Colonic mucosa (tissue), 4 donors: ENCODE data around the gene PCDHGA5. TPM values are rescaled to one million over a fixed set of nuclear protein-coding genes. Genes with fewer than 3 reads are reported as not detected.
"Not testable (repeated sequence)": the region's sequence is repeated elsewhere in the genome, so short reads cannot be mapped to it uniquely, and the experiment has no call there.

Source experiments
- DNase-seq: peaks from one replicate; pipeline ENCODE4 v3.0.0-alpha.2; 2020
- H3K27ac ChIP-seq: fragments of 200-600 bp; one replicate; pipeline ENCODE4 v1.8.0; 2021
- H3K27me3 ChIP-seq: fragments of 200-600 bp; one replicate; pipeline ENCODE4 v1.8.0; 2021
- H3K36me3 ChIP-seq: fragments of 200-600 bp; one replicate; pipeline ENCODE4 v1.8.0; 2021
- H3K4me1 ChIP-seq: fragments of 200-600 bp; one replicate; pipeline ENCODE4 v1.8.0; 2021; ENCODE audit warnings: mild to moderate bottlenecking
- H3K4me3 ChIP-seq: fragments of 200-600 bp; one replicate; pipeline ENCODE4 v1.8.0; 2021
- H3K9ac ChIP-seq, 2 donors: one replicate each; pipeline ENCODE4 v1.7.0; 2013; ENCODE audit warnings: control low read depth in 2 of 2, low read depth in 2 of 2, low read length in 2 of 2
- H3K9me3 ChIP-seq: fragments of 200-600 bp; one replicate; pipeline ENCODE4 v1.8.0; 2021
- CTCF ChIP-seq: fragments of 200-600 bp; IDR thresholded peaks from one replicate; pipeline ENCODE4 v1.8.0; 2022; ENCODE audit warnings: antibody characterized with exemption, mild to moderate bottlenecking
- intact Hi-C: fragments of 100-400 bp; cut with DNase I; formaldehyde crosslinking; loops from one replicate; pipeline ENCODE4 v1.14.1; 2022
- total RNA-seq, 2 donors: library from RNA; stranded (reverse); fragmentation: NEBNext Ultra II Directional in 1 of 2; extraction: Animal tissue kit (Norgen Biotek cat#: 25700) in 1 of 2; gene quantifications; one replicate each; pipeline ENCODE4 v1.2.1, GENCODE V29; 2021
- donor health status: healthy.
- donor health status: DM: no; HTN: no; CAD: no.
- donor health status: DM: no; HTN: no; CAD: no.

Gene PCDHGA5
- total RNA-seq, 2 donors from 2014 or later, result 0.52 to 1.1 TPM

- intact Hi-C loops, result no loop called here
- Histone ChIP-seq H3K36me3 (no peaks in the 10 kb centered on the region), H3K4me3 (no peak overlapping the region), H3K27ac (no peak overlapping the region), H3K27me3 (no peaks in the 10 kb centered on the region), H3K9ac (no peak overlapping the region), H3K4me1 (no peaks in the 10 kb centered on the region), H3K9me3 (no peaks in the 10 kb centered on the region)
- DNase-seq, result no peak
- no peak for TF ChIP-seq CTCF
These were observed 18.6 kb upstream of the PCDHGA5 start for GRCh38 chr5:141345327-141345726.

DNA sequence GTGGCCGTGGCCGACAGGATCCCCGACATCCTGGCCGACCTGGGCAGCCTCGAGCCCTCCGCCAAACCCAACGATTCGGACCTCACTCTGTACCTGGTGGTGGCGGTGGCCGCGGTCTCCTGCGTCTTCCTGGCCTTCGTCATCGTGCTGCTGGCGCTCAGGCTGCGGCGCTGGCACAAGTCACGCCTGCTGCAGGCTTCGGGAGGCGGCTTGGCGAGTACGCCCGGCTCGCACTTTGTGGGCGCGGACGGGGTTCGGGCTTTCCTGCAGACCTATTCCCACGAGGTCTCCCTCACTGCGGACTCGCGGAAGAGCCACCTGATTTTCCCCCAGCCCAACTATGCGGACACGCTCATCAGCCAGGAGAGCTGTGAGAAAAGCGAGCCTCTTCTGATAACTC lies 17.9 kb upstream of the PCDHGA5 start:
- DNase-seq, H3K9ac ChIP-seq, H3K27ac ChIP-seq, H3K36me3 ChIP-seq, H3K4me1 ChIP-seq, intact Hi-C loops, H3K27me3 ChIP-seq, H3K4me3 ChIP-seq, H3K9me3 ChIP-seq: not testable (repeated sequence)

GRCh38 chr5:141349917-141350619 lies 13.9 kb upstream of the PCDHGA5 start, which contains the start of gene PCDHGB1:
Gene PCDHGB1 (plus strand): TSS chr5:141350099. CDS start chr5:141350261, 162 bp downstream.
- Histone ChIP-seq H3K4me3 (no peak within 1 kb of the TSS), H3K9ac (no peak within 1 kb of the TSS), H3K9me3 (no peaks in the 10 kb centered on the region), H3K27me3 (no peaks in the 10 kb centered on the region), H3K4me1 (no peaks in the 10 kb centered on the region), H3K36me3 (no peaks in the 10 kb centered on the region), H3K27ac (no peak within 1 kb of the TSS)
- peak; percentile 29 for TF ChIP-seq CTCF
- intact Hi-C loops, result no loop called here
- no peak for DNase-seq

- Histone ChIP-seq H3K4me3 (no peak overlapping the region), H3K36me3 (no peaks in the 10 kb centered on the region), H3K27ac (no peak overlapping the region), H3K9ac (no peak overlapping the region), H3K27me3 (no peaks in the 10 kb centered on the region), H3K4me1 (no peaks in the 10 kb centered on the region), H3K9me3 (no peaks in the 10 kb centered on the region)
- intact Hi-C loops, result no loop called here
- TF ChIP-seq CTCF, result no peak
- DNase-seq, result no peak
These were observed 12.4 kb upstream of the PCDHGA5 start for GRCh38 chr5:141351591-141351990.

GRCh38 chr5:141354900-141355469 lies 9.0 kb upstream of the PCDHGA5 start, which contains the start of gene PCDHGA4:
Gene PCDHGA4 (plus strand): TSS chr5:141355021. CDS start chr5:141355108, 87 bp downstream.
- no peak for DNase-seq
- Histone ChIP-seq H3K9ac (no peak within 1 kb of the TSS), H3K36me3 (no peaks in the 10 kb centered on the region), H3K9me3 (no peaks in the 10 kb centered on the region), H3K27me3 (no peaks in the 10 kb centered on the region), H3K4me3 (no peak within 1 kb of the TSS), H3K4me1 (no peaks in the 10 kb centered on the region), H3K27ac (no peak within 1 kb of the TSS)
- intact Hi-C loops, result no loop called here
- no peak for TF ChIP-seq CTCF

GRCh38 chr5:141355641-141356040 lies 8.3 kb upstream of the PCDHGA5 start:
- H3K9me3 ChIP-seq, result no peaks in the 10 kb centered on the region
- DNase-seq, result no peak
- intact Hi-C loops, result no loop called here
- no peak for TF ChIP-seq CTCF
- no peak overlapping the region for H3K27ac ChIP-seq
- no peaks in the 10 kb centered on the region for H3K27me3 ChIP-seq
- H3K4me3 ChIP-seq, result no peak overlapping the region
- no peaks in the 10 kb centered on the region for H3K36me3 ChIP-seq
- no peaks in the 10 kb centered on the region for H3K4me1 ChIP-seq
- H3K9ac ChIP-seq, result no peak overlapping the region
